Lung (tissue), 12 donors: ENCODE results near the gene RPS6KL1. TPM values are rescaled to one million over a fixed set of nuclear protein-coding genes. Genes with fewer than 3 reads are reported as not detected.

Experiments used
- ATAC-seq: fragments of 200-7000 bp; cut with Tn5 transposase; one replicate; pipeline ENCODE4 v1.9.1; 2020; ENCODE audit warnings: moderate number of reproducible peaks; ENCODE audit not compliant: insufficient read depth, low FRiP score
- DNase-seq, 3 donors: peaks; one replicate each; pipeline ENCODE4 v3.0.0-alpha.2; 2013 to 2017
- H3K27ac ChIP-seq, 2 donors: one replicate each; pipeline ENCODE4 v1.5.1; 2013; ENCODE audit warnings: mild to moderate bottlenecking in 2 of 2, moderate library complexity in 2 of 2, control low read depth in 1 of 2, inconsistent platforms in 1 of 2, low read depth in 1 of 2, low read length in 1 of 2
- H3K27me3 ChIP-seq, 3 donors: one replicate each; pipeline ENCODE4 v1.5.1; 2013; ENCODE audit warnings: low read length in 2 of 3; ENCODE audit not compliant: control insufficient read depth in 3 of 3, insufficient read depth in 3 of 3
- H3K36me3 ChIP-seq, 4 donors: one replicate each; pipeline ENCODE4 v1.5.1; 2013; ENCODE audit warnings: low read length in 4 of 4, mild to moderate bottlenecking in 1 of 4, moderate library complexity in 1 of 4; ENCODE audit not compliant: control insufficient read depth in 4 of 4, insufficient read depth in 4 of 4
- H3K4me1 ChIP-seq, 5 donors: one replicate each; pipeline ENCODE4 v1.5.1; 2013; ENCODE audit warnings: low read length in 5 of 5, mild to moderate bottlenecking in 2 of 5, moderate library complexity in 1 of 5; ENCODE audit not compliant: control insufficient read depth in 5 of 5, insufficient read depth in 5 of 5
- H3K4me3 ChIP-seq: one replicate; pipeline ENCODE4 v1.5.1; 2013; ENCODE audit warnings: mild to moderate bottlenecking, control low read depth, moderate library complexity
- H3K9ac ChIP-seq, 2 donors: one replicate each; pipeline ENCODE4 v1.5.1; 2013; ENCODE audit warnings: low read length in 2 of 2, control low read depth in 1 of 2; ENCODE audit not compliant: insufficient read depth in 1 of 2
- H3K9me3 ChIP-seq, 4 donors: one replicate each; pipeline ENCODE4 v1.5.1; 2013; ENCODE audit warnings: low read length in 3 of 4, mild to moderate bottlenecking in 1 of 4, moderate library complexity in 1 of 4; ENCODE audit not compliant: control insufficient read depth in 4 of 4, insufficient read depth in 3 of 4
- CTCF ChIP-seq: IDR thresholded peaks from 2 replicates; pipeline ENCODE4 v1.5.1; 2012; ENCODE audit warnings: mild to moderate bottlenecking; ENCODE audit errors: control extremely low read depth, extremely low read depth
- WGBS, 2 donors: extraction: QIAGEN DNeasy Blood & Tissue Kit; methylation state at CpG; one replicate each; pipeline ENCODE4 v1.1.7; 2013; 5-methylcytosine and 5-hydroxymethylcytosine counted together
- polyA plus RNA-seq, 2 donors: library from polyadenylated mRNA; stranded (reverse); fragments of 200-250 nt; gene quantifications; one replicate each; pipeline ENCODE4 v1.2.1, GENCODE V29; 2013
- total RNA-seq, 2 donors: library from RNA; depleted of rRNA in 1 of 2; stranded (reverse); fragments of >200 nt in 1 of 2; gene quantifications; one replicate each; pipeline ENCODE4 v1.2.1, GENCODE V29; 2014 to 2021
- donor health status: control.
- donor health status: control.
- donor health status: Bipolar disorder and iron deficiency.
- donor health status: healthy.
- donor health status: DM: yes; HTN: yes; CAD: no.

The RPS6KL1 gene
- total and polyA plus RNA-seq, 4 donors, result 2.2 to 13.0 (median 4.3) TPM

- Histone ChIP-seq H3K4me3 (no peak overlapping the region), H3K4me1 (peaks cover 0 to 32% (median 7%) of the 10 kb centered on the region in 5 donors), H3K27me3 (no peaks in the 10 kb centered on the region), H3K27ac (no peak overlapping the region), H3K9ac (no peak overlapping the region), H3K36me3 (no peaks in the 10 kb centered on the region), H3K9me3 (no peaks in the 10 kb centered on the region)
- no peak for ATAC-seq
- WGBS, 2 donors, result 72 to 74% methylated on average over 5 of the region's 5 CpGs
- DNase-seq, result no peak
- no peak for TF ChIP-seq CTCF
Observed at GRCh38 chr14:74959596-74960180, 36.6 kb upstream of the RPS6KL1 start.

DNA sequence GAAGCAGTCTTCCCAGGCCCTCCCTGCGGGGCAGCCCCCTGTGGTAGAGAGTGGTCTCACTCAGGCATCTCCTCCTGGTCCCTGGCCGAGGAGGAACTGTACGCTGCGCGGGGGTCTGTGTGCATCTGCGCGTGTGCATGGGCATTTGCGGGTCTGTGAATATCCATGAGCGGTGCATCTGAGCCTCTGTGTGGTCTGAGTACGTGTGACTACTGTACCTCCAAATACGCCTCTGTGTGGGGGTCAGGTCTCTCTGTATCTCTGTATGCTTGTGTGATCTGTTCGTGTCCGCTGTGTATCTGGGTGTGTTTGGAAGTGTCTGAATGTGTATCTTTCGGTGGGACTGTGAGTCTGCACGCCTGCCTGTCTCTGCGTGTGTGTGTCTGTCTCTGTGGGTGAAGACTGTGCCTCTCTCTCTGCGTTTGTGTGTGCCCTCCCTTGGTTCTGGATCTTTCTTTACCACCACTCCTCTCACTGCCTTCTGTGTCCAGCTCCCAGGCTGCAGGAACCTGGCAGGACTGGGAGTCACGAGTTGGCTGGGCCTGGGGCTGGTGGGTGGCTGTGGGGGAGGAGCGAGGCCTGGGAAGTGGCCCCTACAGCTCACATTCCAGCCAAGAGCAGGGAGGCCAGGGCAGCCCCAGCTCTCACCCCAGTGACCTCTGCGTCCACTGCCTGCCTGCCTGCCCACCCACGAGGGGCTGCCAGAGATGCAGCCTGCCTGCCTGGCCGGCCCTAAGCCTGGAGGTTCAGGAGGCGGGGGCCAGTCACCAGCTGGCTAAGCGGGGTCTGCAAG is 33.4 kb upstream of the RPS6KL1 start:
- 92% methylated on average over 24 of the region's 24 CpGs for WGBS, 2 donors
- ATAC-seq (no peak), DNase-seq (no peak)
- Histone ChIP-seq H3K27ac (no peak overlapping the region), H3K4me1 (peaks cover 0 to 43% (median 10%) of the 10 kb centered on the region in 5 donors), H3K36me3 (peaks cover 0 to 4% (median 0%) of the 10 kb centered on the region in 4 donors), H3K4me3 (no peak overlapping the region), H3K9ac (no peak overlapping the region), H3K9me3 (no peaks in the 10 kb centered on the region), H3K27me3 (no peaks in the 10 kb centered on the region)
- TF ChIP-seq CTCF, result no peak

DNA sequence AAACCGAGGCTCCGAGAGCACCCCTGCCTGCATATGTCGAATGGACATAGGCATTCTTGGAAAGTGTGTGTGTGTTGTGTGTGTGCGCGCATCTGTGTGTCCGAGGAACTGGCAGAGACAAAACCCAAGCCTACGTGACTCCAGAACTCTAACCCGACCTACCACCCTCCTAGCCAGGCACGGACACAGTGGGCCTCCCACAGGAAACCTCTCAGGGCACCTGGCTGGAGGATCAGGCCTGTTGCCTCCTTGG is 32.9 kb upstream of the RPS6KL1 start:
- DNase-seq (no peak), ATAC-seq (no peak)
- H3K27ac ChIP-seq, result no peak overlapping the region
- H3K9ac ChIP-seq, result no peak overlapping the region
- H3K36me3 ChIP-seq, result peaks cover 0 to 4% (median 0%) of the 10 kb centered on the region in 4 donors
- H3K9me3 ChIP-seq, result no peaks in the 10 kb centered on the region
- H3K4me3 ChIP-seq, result no peak overlapping the region
- H3K27me3 ChIP-seq, result no peaks in the 10 kb centered on the region
- 87 to 90% methylated on average over 9 of the region's 9 CpGs for WGBS, 2 donors
- H3K4me1 ChIP-seq, result peaks cover 0 to 49% (median 10%) of the 10 kb centered on the region in 5 donors
- no peak for TF ChIP-seq CTCF
